PFSK-1 (cell line): ENCODE measurements around the gene TCF25.

Experiments
- FOXP2 ChIP-seq: optimal IDR thresholded peaks from 2 replicates; pipeline ENCODE3; 2011; ENCODE audit warnings: borderline replicate concordance, control low read depth, inconsistent platforms; ENCODE audit not compliant: insufficient read depth; ENCODE audit errors: extremely low read length, extremely low read depth
- POLR2AphosphoS5 ChIP-seq: IDR thresholded peaks from 2 replicates; pipeline ENCODE4 v1.6.1; 2012; ENCODE audit warnings: low read depth, mild to moderate bottlenecking, control low read depth, low read length, moderate library complexity
- TAF1 ChIP-seq: IDR thresholded peaks from 2 replicates; pipeline ENCODE4 v1.6.1; 2012; ENCODE audit warnings: low read length, control low read depth, borderline replicate concordance; ENCODE audit not compliant: insufficient read depth
- TF ChIP-seq, protein P1 (sequence below), 2 experiments: IDR thresholded peaks; 2 replicates each; pipeline versions ENCODE4 v1.6.1 to v1.8.0; 2011 to 2012; ENCODE audit warnings: low read depth in 2 of 2, low read length in 2 of 2, control low read depth in 1 of 2, inconsistent platforms in 1 of 2, mild to moderate bottlenecking in 1 of 2, moderate library complexity in 1 of 2; ENCODE audit not compliant: insufficient read depth in 1 of 2

DNA sequence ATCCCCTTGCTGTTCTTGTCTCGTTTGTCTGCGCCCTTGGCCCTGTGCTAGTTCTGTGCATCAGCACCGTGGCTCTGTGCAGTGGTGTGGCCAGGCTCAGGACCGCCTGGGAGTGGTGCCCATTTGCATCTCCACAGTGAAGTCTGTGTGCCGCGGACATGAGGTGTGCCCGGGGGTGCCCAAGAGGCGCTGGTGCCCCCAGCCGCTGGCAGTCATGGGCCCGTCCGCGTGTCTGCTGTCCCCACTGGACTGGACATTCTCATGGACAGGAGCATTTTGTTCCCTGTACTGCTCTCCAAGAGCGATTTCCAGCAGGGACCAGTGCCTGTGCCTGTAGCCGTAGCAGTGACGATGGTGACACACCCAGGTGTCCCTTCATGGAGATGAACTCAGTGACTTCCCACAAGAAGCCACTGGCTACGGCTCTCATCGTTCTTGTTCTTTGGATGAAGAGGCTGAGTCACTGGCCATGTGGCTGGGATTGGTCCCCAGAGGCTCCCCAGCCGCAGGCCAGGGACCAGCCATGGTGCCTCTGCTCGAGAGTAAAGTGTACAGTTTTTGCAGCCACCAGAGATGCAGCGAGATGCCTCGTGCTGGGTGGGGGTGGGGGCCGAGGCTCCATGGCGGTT is 32.2 kb downstream of the TCF25 start:
- TF ChIP-seq TAF1 (no peak), POLR2AphosphoS5 (no peak), FOXP2 (no peak)
- TF ChIP-seq, protein P1, sequence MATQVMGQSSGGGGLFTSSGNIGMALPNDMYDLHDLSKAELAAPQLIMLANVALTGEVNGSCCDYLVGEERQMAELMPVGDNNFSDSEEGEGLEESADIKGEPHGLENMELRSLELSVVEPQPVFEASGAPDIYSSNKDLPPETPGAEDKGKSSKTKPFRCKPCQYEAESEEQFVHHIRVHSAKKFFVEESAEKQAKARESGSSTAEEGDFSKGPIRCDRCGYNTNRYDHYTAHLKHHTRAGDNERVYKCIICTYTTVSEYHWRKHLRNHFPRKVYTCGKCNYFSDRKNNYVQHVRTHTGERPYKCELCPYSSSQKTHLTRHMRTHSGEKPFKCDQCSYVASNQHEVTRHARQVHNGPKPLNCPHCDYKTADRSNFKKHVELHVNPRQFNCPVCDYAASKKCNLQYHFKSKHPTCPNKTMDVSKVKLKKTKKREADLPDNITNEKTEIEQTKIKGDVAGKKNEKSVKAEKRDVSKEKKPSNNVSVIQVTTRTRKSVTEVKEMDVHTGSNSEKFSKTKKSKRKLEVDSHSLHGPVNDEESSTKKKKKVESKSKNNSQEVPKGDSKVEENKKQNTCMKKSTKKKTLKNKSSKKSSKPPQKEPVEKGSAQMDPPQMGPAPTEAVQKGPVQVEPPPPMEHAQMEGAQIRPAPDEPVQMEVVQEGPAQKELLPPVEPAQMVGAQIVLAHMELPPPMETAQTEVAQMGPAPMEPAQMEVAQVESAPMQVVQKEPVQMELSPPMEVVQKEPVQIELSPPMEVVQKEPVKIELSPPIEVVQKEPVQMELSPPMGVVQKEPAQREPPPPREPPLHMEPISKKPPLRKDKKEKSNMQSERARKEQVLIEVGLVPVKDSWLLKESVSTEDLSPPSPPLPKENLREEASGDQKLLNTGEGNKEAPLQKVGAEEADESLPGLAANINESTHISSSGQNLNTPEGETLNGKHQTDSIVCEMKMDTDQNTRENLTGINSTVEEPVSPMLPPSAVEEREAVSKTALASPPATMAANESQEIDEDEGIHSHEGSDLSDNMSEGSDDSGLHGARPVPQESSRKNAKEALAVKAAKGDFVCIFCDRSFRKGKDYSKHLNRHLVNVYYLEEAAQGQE (IDR thresholded peaks at IDR 0.05; ENCODE audit: insufficient read depth in 1 of 2, low read depth in 2 of 2, low read length in 2 of 2), result no peak
